B cell (primary cell): ENCODE results near the gene GRIK3. TPM values are rescaled to one million over a fixed set of nuclear protein-coding genes. Genes with fewer than 3 reads are reported as not detected.

Experiments
- ATAC-seq: fragments of 200-7000 bp; cut with Tn5 transposase; one replicate; pipeline ENCODE4 v1.10.0; 2021; ENCODE audit warnings: low read depth, mild to moderate bottlenecking, moderate number of reproducible peaks, moderate library complexity
- CTCF ChIA-PET: fragments of 350-600 bp; sonication (Branson Sonifier 250); formaldehyde crosslinking; loops from one replicate; lab custom pipeline; 2021; ENCODE audit warnings: antibody characterized with exemption, inconsistent platforms; lab: Charles Lee
- POLR2A ChIA-PET: fragments of 350-600 bp; sonication (Branson Sonifier 250); formaldehyde crosslinking; loops from one replicate; lab custom pipeline; 2021; ENCODE audit warnings: antibody characterized with exemption; lab: Charles Lee
- DNase-seq: peaks from one replicate; pipeline ENCODE4 v3.0.0; 2013
- H2AFZ ChIP-seq: 2 replicates; pipeline ENCODE4 v1.6.1; 2012; ENCODE audit warnings: mild to moderate bottlenecking, low read depth, low read length; ENCODE audit not compliant: insufficient read depth, poor library complexity, severe bottlenecking
- H3K27ac ChIP-seq, 2 donors: 1 replicate in 1 of 2; 2 replicates in 1 of 2; pipeline ENCODE4 v1.5.1; 2012 to 2013; ENCODE audit warnings: low read length in 2 of 2, mild to moderate bottlenecking in 2 of 2, moderate library complexity in 1 of 2
- H3K27me3 ChIP-seq, 4 experiments: fragments of 200-600 bp in 1 of 4; sonication (generic) in 1 of 4; replicated peaks in 1 of 4; 1 replicate in 2 of 4; 2 replicates in 2 of 4; pipeline versions ENCODE4 v1.6.1 to v1.7.0; 2013 to 2016; ENCODE audit warnings: low read length in 3 of 4, mild to moderate bottlenecking in 2 of 4, mixed read lengths in 1 of 4, moderate library complexity in 1 of 4; ENCODE audit not compliant: insufficient read depth in 4 of 4, control insufficient read depth in 3 of 4; ENCODE audit errors: control extremely low read depth in 1 of 4
- H3K36me3 ChIP-seq, 2 experiments: replicated peaks in 1 of 2; 1 replicate in 1 of 2; 2 replicates in 1 of 2; pipeline versions ENCODE4 v1.6.1 to v1.7.1; 2013; ENCODE audit warnings: low read length in 1 of 2; ENCODE audit not compliant: insufficient read depth in 2 of 2, control insufficient read depth in 1 of 2; ENCODE audit errors: control extremely low read depth in 1 of 2, extremely low read depth in 1 of 2
- H3K4me1 ChIP-seq, 2 donors: fragments of 200-600 bp in 1 of 2; sonication (generic) in 1 of 2; 1 replicate in 1 of 2; 2 replicates in 1 of 2; pipeline versions ENCODE4 v1.5.1 to v1.6.1; 2013 to 2017; ENCODE audit warnings: low read length in 2 of 2; ENCODE audit not compliant: control insufficient read depth in 2 of 2, insufficient read depth in 2 of 2
- H3K4me2 ChIP-seq: replicated peaks from 2 replicates; pipeline ENCODE3; 2012; ENCODE audit warnings: mild to moderate bottlenecking, low read depth, low read length; ENCODE audit not compliant: poor library complexity, severe bottlenecking
- H3K4me3 ChIP-seq, 5 experiments: fragments of 200-600 bp in 1 of 5; sonication (generic) in 1 of 5; 1 replicate in 3 of 5; 2 replicates in 2 of 5; pipeline versions ENCODE4 v1.5.1 to v1.7.0; 2011 to 2016; ENCODE audit warnings: low read length in 4 of 5, mild to moderate bottlenecking in 4 of 5, low read depth in 2 of 5, control low read depth in 1 of 5, moderate library complexity in 1 of 5; ENCODE audit not compliant: insufficient read depth in 1 of 5; ENCODE audit errors: control extremely low read depth in 1 of 5, extremely low read depth in 1 of 5
- H3K79me2 ChIP-seq: fragments of 200-600 bp; sonication (generic); one replicate; pipeline ENCODE4 v1.6.0; 2016; ENCODE audit warnings: low read length; ENCODE audit not compliant: control insufficient read depth, insufficient read depth
- H3K9ac ChIP-seq: fragments of 200-600 bp; sonication (generic); 2 replicates; pipeline ENCODE4 v1.6.1; 2017; ENCODE audit warnings: mild to moderate bottlenecking, low read length, moderate library complexity
- H3K9me3 ChIP-seq, 3 donors: one replicate each; pipeline versions ENCODE4 v1.6.1 to v1.7.1; 2013; ENCODE audit warnings: low read length in 2 of 3; ENCODE audit not compliant: control insufficient read depth in 2 of 3, insufficient read depth in 1 of 3; ENCODE audit errors: control extremely low read depth in 1 of 3
- H4K20me1 ChIP-seq: 2 replicates; pipeline ENCODE4 v1.6.0; 2012; ENCODE audit warnings: mild to moderate bottlenecking, low read length; ENCODE audit not compliant: insufficient read depth, control insufficient read depth, poor library complexity, severe bottlenecking
- H3K27ac Mint-ChIP-seq: one replicate; pipeline ENCODE4 v1.8.0; 2021; ENCODE audit warnings: mixed read lengths
- H3K27me3 Mint-ChIP-seq: one replicate; pipeline ENCODE4 v1.8.0; 2021; ENCODE audit warnings: mixed read lengths
- H3K4me1 Mint-ChIP-seq: one replicate; pipeline ENCODE4 v1.8.0; 2021; ENCODE audit warnings: mixed read lengths
- H3K4me3 Mint-ChIP-seq: one replicate; pipeline ENCODE4 v1.8.0; 2021; ENCODE audit warnings: mixed read lengths
- H3K9me3 Mint-ChIP-seq: one replicate; pipeline ENCODE4 v1.8.0; 2022; ENCODE audit warnings: mixed read lengths; ENCODE audit not compliant: insufficient read depth
- CTCF ChIP-seq: fragments of 200-600 bp; IDR thresholded peaks from one replicate; pipeline ENCODE4 v1.8.0; 2022; ENCODE audit warnings: antibody characterized with exemption, mild to moderate bottlenecking
- EZH2 ChIP-seq: IDR thresholded peaks from 2 replicates; pipeline ENCODE4 v1.6.1; 2012; ENCODE audit warnings: borderline replicate concordance, low read depth, mild to moderate bottlenecking, moderate library complexity, low read length; ENCODE audit not compliant: insufficient read depth, poor library complexity, severe bottlenecking
- WGBS: methylation state at CpG from one replicate; pipeline ENCODE4 v1.1.5; 2013; ENCODE audit warnings: missing lambda C conversion rate; ENCODE audit not compliant: insufficient coverage; 5-methylcytosine and 5-hydroxymethylcytosine counted together
- intact Hi-C: fragments of 100-400 bp; cut with micrococcal nuclease; formaldehyde crosslinking; loops from one replicate; pipeline ENCODE4 v1.10.0; 2022
- polyA plus RNA-seq: library from polyadenylated mRNA; depleted of rRNA; stranded (reverse); fragments of >200 nt; gene quantifications from 2 replicates; pipeline ENCODE4 v1.2.3, GENCODE V29; 2012
- total RNA-seq, 2 donors: library from RNA; stranded (reverse); fragments of 120-200 nt in 1 of 2; gene quantifications; 1 replicate in 1 of 2; 2 replicates in 1 of 2; pipeline versions ENCODE4 v1.2.3 to v1.2.4, GENCODE V29; 2013 to 2022

GRIK3 gene
- total and polyA plus RNA-seq, 2 donors (not counting 1 experiment from before 2014, with no cell fraction given) = 0.12 to 1.5 TPM

GRCh38 chr1:36927826-36928225 is 106.5 kb downstream of the GRIK3 start:
- no peak for ATAC-seq
- CTCF ChIA-PET = no interaction called here
- Histone ChIP-seq H3K36me3 (no peaks in the 10 kb centered on the region), H3K27me3 (peaks cover 0 to 17% (median 0%) of the 10 kb centered on the region in 4 experiments), H2AFZ (no peak overlapping the region), H3K4me2 (no peak overlapping the region), H3K9me3 (peaks cover 0 to 15% (median 0%) of the 10 kb centered on the region in 3 donors), H4K20me1 (no peaks in the 10 kb centered on the region), H3K27ac (no peak overlapping the region), H3K9ac (no peak overlapping the region), H3K4me1 (no peaks in the 10 kb centered on the region), H3K79me2 (no peaks in the 10 kb centered on the region), H3K4me3 (no peak overlapping the region)
- Mint-ChIP-seq H3K4me3 (no peak overlapping the region), H3K27ac (no peak overlapping the region), H3K9me3 (no peaks in the 10 kb centered on the region), H3K4me1 (no peaks in the 10 kb centered on the region), H3K27me3 (peaks cover 9% of the 10 kb centered on the region)
- 81% methylated on average over 8 of the region's 8 CpGs for WGBS
- intact Hi-C loops = no loop called here
- TF ChIP-seq CTCF (no peak), EZH2 (no peak)
- POLR2A ChIA-PET = no interaction called here
- DNase-seq = no peak

- H3K4me3 Mint-ChIP-seq = no peak overlapping the region
- H3K36me3 ChIP-seq = no peaks in the 10 kb centered on the region
- H3K9ac ChIP-seq = no peak overlapping the region
- H3K9me3 Mint-ChIP-seq = no peaks in the 10 kb centered on the region
- POLR2A ChIA-PET = no interaction called here
- no peak overlapping the region for H3K27ac Mint-ChIP-seq
- H3K9me3 ChIP-seq = peaks cover 0 to 15% (median 0%) of the 10 kb centered on the region in 3 donors
- no peaks in the 10 kb centered on the region for H4K20me1 ChIP-seq
- ATAC-seq (no peak), DNase-seq (no peak)
- H3K27me3 ChIP-seq = peaks cover 0 to 15% (median 1%) of the 10 kb centered on the region in 4 experiments
- H3K79me2 ChIP-seq = no peaks in the 10 kb centered on the region
- intact Hi-C loops = no loop called here
- no peaks in the 10 kb centered on the region for H3K4me1 Mint-ChIP-seq
- no peak overlapping the region for H3K4me2 ChIP-seq
- H3K27ac ChIP-seq = no peak overlapping the region
- no peaks in the 10 kb centered on the region for H3K4me1 ChIP-seq
- H2AFZ ChIP-seq = no peak overlapping the region
- 84% methylated on average over 7 of the region's 7 CpGs for WGBS
- peaks cover 19% of the 10 kb centered on the region for H3K27me3 Mint-ChIP-seq
- TF ChIP-seq EZH2 = no peak
- no peak for TF ChIP-seq CTCF
- CTCF ChIA-PET = no interaction called here
- H3K4me3 ChIP-seq = no peak overlapping the region
Measured at GRCh38 chr1:36925251-36925650, 109.1 kb downstream of the GRIK3 start.
